Activated naive CD8-positive, alpha-beta T cell treated with anti-CD3 and anti-CD28 coated beads, Interleukin-2, amount 50 U/mL, for 24 hours (primary cell): ENCODE results near the gene RPL10.
A peak's percentile ranks its signal among the peaks of the same experiment; 100 is the strongest.

Source experiments
- ATAC-seq: fragments of 150-1000 bp; cut with Tn5 transposase; one replicate; pipeline ENCODE4 v1.10.0; 2021
- DNase-seq: peaks from one replicate; pipeline ENCODE4 v3.0.0; 2021
- H3K27ac Mint-ChIP-seq: one replicate; pipeline ENCODE4 v1.8.0; 2021; ENCODE audit warnings: mild to moderate bottlenecking, mixed read lengths
- H3K27me3 Mint-ChIP-seq: one replicate; pipeline ENCODE4 v1.8.0; 2021; ENCODE audit warnings: mixed read lengths
- H3K36me3 Mint-ChIP-seq: one replicate; pipeline ENCODE4 v1.8.0; 2021; ENCODE audit warnings: low read depth, mixed read lengths
- H3K4me1 Mint-ChIP-seq: one replicate; pipeline ENCODE4 v1.8.0; 2021; ENCODE audit warnings: mixed read lengths
- H3K4me3 Mint-ChIP-seq: one replicate; pipeline ENCODE4 v1.8.0; 2021; ENCODE audit warnings: mild to moderate bottlenecking, moderate library complexity, mixed read lengths
- H3K9me3 Mint-ChIP-seq: one replicate; pipeline ENCODE4 v1.8.0; 2021; ENCODE audit warnings: mixed read lengths

Gene RPL10

DNA sequence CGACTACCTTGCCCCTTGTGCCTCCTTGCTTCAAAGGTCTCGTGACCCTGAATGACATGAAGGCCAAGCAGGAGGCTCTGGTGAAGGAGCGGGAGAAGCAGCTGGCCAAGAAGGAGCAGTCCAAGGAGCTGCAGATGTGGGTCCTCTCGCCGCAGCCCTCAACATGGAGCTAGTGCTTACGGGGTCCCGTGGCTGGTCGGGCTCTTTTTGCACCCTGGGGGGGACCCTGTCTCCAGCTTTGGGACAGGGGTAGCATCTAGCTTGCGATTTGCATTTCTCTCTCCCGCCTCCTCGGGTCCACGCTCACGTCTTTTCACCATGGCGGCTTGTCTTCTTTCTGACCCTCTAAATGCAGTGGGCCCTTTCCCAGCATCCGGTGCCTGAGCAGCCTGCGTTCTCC, 47.6 kb downstream of the RPL10 start:
- Mint-ChIP-seq H3K27me3 (no peaks in the 10 kb centered on the region), H3K4me3 (peak overlapping the region; percentile 8), H3K4me1 (peaks cover 8% of the 10 kb centered on the region), H3K27ac (no peak overlapping the region), H3K36me3 (peaks cover 8% of the 10 kb centered on the region), H3K9me3 (no peaks in the 10 kb centered on the region)
- ATAC-seq: no peak
- DNase-seq: no peak

DNA sequence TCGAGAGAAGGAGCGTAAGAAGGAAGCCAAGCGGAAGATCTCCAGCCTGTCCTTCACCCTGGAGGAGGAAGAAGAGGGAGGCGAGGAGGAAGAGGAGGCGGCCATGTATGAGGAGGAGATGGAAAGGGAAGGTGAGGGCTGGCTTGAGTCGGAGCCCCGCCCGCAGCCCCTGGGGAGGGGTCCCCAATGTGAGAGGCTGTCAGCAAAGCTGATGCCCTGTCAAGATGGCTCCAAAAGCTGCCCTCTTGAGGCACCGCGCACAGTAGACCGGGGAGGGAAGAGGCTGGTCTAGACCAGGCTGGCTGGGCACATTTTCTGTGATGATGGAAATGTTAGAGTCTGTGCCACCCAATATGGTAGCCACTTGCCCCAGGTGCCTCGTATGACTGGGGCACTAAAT, 48.3 kb downstream of the RPL10 start:
- DNase-seq: no peak
- no peak overlapping the region for H3K27ac Mint-ChIP-seq
- peaks cover 8% of the 10 kb centered on the region for H3K4me1 Mint-ChIP-seq
- no peak for ATAC-seq
- H3K36me3 Mint-ChIP-seq: peaks cover 8% of the 10 kb centered on the region
- H3K9me3 Mint-ChIP-seq: no peaks in the 10 kb centered on the region
- no peaks in the 10 kb centered on the region for H3K27me3 Mint-ChIP-seq
- no peak overlapping the region for H3K4me3 Mint-ChIP-seq

DNA sequence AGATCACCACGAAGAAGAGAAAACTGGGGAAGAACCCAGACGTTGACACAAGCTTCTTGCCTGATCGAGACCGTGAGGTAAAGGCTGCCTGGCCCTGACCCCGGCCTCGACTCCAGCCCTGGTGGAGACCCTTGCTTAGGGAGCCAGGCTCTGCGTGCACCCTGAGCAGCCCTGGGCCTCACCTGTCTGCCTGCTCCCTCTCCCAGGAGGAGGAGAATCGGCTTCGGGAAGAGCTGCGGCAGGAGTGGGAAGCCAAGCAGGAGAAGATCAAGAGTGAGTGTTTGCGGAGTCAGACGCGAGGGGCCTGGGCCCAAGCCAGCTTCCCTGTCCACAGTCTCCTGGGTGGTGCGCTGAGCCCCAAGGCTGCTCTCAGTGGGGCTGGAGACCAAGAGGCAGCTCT, 50.3 kb downstream of the RPL10 start:
- peaks cover 5% of the 10 kb centered on the region for H3K36me3 Mint-ChIP-seq
- peaks cover 4% of the 10 kb centered on the region for H3K4me1 Mint-ChIP-seq
- ATAC-seq (no peak), DNase-seq (no peak)
- no peak overlapping the region for H3K4me3 Mint-ChIP-seq
- H3K27ac Mint-ChIP-seq: no peak overlapping the region
- no peaks in the 10 kb centered on the region for H3K9me3 Mint-ChIP-seq
- H3K27me3 Mint-ChIP-seq: no peaks in the 10 kb centered on the region

- no peak overlapping the region for H3K4me3 Mint-ChIP-seq
- DNase-seq (no peak), ATAC-seq (no peak)
- no peak overlapping the region for H3K27ac Mint-ChIP-seq
- H3K27me3 Mint-ChIP-seq: no peaks in the 10 kb centered on the region
- H3K9me3 Mint-ChIP-seq: no peaks in the 10 kb centered on the region
- peaks cover 3% of the 10 kb centered on the region for H3K4me1 Mint-ChIP-seq
- H3K36me3 Mint-ChIP-seq: peaks cover 5% of the 10 kb centered on the region
These were observed 51.4 kb downstream of the RPL10 start for GRCh38 chrX:154449618-154450017.

DNA sequence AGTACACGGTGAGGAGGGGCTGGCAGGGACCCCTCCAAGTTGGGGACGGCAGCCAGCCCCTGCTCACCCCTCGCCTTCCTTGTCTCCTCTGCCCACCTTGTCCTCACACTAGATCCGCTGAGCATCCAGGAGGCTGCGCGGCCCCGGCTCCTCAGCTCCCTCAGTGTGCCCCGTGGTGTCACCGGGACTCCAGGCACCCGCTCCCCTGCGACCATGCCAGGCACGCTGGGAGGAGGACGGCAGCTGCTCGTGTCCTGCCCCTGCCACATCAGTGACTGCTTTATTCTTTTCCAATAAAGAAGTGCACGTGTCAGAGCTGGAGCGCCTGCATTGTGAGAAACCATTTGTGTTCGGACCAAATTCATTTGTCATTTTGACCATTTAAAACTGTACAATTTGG, 52.1 kb downstream of the RPL10 start:
- peaks cover 5% of the 10 kb centered on the region for H3K36me3 Mint-ChIP-seq

More for the DNA sequence above, 52.1 kb downstream of the RPL10 start:
- H3K27me3 Mint-ChIP-seq: no peaks in the 10 kb centered on the region
- no peaks in the 10 kb centered on the region for H3K9me3 Mint-ChIP-seq
- H3K4me3 Mint-ChIP-seq: no peak overlapping the region
- peaks cover 3% of the 10 kb centered on the region for H3K4me1 Mint-ChIP-seq
- DNase-seq (no peak), ATAC-seq (no peak)
- no peak overlapping the region for H3K27ac Mint-ChIP-seq
